Ishikawa (cell line): ENCODE measurements around the gene OR10A7.

Source experiments
- CEBPB ChIP-seq: IDR thresholded peaks from 2 replicates; pipeline ENCODE4 v1.6.1; 2012
- CREB1 ChIP-seq: IDR thresholded peaks from 2 replicates; pipeline ENCODE4 v1.6.1; 2012; ENCODE audit warnings: low read depth
- EGR1 ChIP-seq: IDR thresholded peaks from 2 replicates; pipeline ENCODE4 v1.6.1; 2012
- EP300 ChIP-seq: IDR thresholded peaks from 2 replicates; pipeline ENCODE4 v1.6.1; 2012; ENCODE audit warnings: borderline replicate concordance
- FOXM1 ChIP-seq: IDR thresholded peaks from 2 replicates; pipeline ENCODE4 v1.6.1; 2012; ENCODE audit warnings: low read depth, borderline replicate concordance
- MAX ChIP-seq: IDR thresholded peaks from 2 replicates; pipeline ENCODE4 v1.6.1; 2012
- NFIC ChIP-seq: IDR thresholded peaks from 2 replicates; pipeline ENCODE4 v1.6.1; 2012
- RAD21 ChIP-seq: IDR thresholded peaks from 2 replicates; pipeline ENCODE4 v1.6.1; 2012; ENCODE audit warnings: low read depth
- REST ChIP-seq: IDR thresholded peaks from 2 replicates; pipeline ENCODE4 v1.6.1; 2012; ENCODE audit warnings: low read depth, mild to moderate bottlenecking
- TAF1 ChIP-seq: IDR thresholded peaks from 2 replicates; pipeline ENCODE4 v1.6.1; 2012; ENCODE audit warnings: low read depth, mild to moderate bottlenecking
- TCF12 ChIP-seq: IDR thresholded peaks from 2 replicates; pipeline ENCODE4 v1.6.1; 2012; ENCODE audit warnings: low read depth
- TEAD4 ChIP-seq: IDR thresholded peaks from 2 replicates; pipeline ENCODE4 v1.6.1; 2012
- YY1 ChIP-seq: IDR thresholded peaks from 2 replicates; pipeline ENCODE4 v1.6.1; 2012; ENCODE audit warnings: low read depth
- ZBTB7A ChIP-seq: IDR thresholded peaks from 2 replicates; pipeline ENCODE4 v1.6.1; 2012; ENCODE audit warnings: low read depth
- TF ChIP-seq, protein P1 (sequence below): IDR thresholded peaks from 2 replicates; pipeline ENCODE4 v1.6.1; 2012

The OR10A7 gene, protein sequence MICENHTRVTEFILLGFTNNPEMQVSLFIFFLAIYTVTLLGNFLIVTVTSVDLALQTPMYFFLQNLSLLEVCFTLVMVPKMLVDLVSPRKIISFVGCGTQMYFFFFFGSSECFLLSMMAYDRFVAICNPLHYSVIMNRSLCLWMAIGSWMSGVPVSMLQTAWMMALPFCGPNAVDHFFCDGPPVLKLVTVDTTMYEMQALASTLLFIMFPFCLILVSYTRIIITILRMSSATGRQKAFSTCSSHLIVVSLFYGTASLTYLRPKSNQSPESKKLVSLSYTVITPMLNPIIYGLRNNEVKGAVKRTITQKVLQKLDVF

DNA sequence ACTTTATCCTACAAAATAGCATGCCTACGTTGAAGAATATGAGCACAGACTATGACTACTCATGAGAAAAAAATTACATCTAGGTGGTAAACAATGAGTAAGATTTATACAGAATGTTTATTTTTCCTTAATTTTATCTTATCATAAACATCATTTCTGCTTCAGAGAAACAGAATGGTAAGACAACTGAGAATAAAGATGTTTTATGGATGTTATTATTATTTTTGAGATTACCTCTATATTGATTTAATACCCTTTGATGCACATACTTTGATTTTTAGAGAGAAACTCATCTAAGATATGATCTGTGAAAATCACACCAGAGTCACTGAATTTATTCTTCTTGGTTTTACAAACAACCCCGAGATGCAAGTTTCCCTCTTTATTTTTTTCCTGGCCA lies at the start of gene OR10A7:
Gene OR10A7 (plus strand): TSS at position 301 of the 400 bp plus-strand sequence. CDS start 0 bp downstream, at position 301.
- no peak for TF ChIP-seq FOXM1
- no peak for TF ChIP-seq EGR1
- no peak for TF ChIP-seq NFIC
- no peak for TF ChIP-seq CREB1
- no peak for TF ChIP-seq TCF12
- TF ChIP-seq MAX, result no peak
- TF ChIP-seq, protein P1, sequence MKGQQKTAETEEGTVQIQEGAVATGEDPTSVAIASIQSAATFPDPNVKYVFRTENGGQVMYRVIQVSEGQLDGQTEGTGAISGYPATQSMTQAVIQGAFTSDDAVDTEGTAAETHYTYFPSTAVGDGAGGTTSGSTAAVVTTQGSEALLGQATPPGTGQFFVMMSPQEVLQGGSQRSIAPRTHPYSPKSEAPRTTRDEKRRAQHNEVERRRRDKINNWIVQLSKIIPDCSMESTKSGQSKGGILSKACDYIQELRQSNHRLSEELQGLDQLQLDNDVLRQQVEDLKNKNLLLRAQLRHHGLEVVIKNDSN, result no peak
- no peak for TF ChIP-seq ZBTB7A
- TF ChIP-seq RAD21, result no peak
- TF ChIP-seq CEBPB, result no peak
- TF ChIP-seq TAF1, result no peak
- TF ChIP-seq REST, result no peak
- TF ChIP-seq YY1, result no peak
- TF ChIP-seq TEAD4, result no peak
- no peak for TF ChIP-seq EP300

- TF ChIP-seq TAF1 (no peak), TCF12 (no peak), FOXM1 (no peak), NFIC (no peak), ZBTB7A (no peak), YY1 (no peak), EGR1 (no peak), MAX (no peak), CEBPB (no peak), RAD21 (no peak), EP300 (no peak), REST (no peak), TEAD4 (no peak), CREB1 (no peak)
- TF ChIP-seq, protein P1, result no peak
Measured at GRCh38 chr12:55171445-55171844, 49.4 kb upstream of the OR10A7 start.

GRCh38 chr12:55172686-55173085 lies 48.1 kb upstream of the OR10A7 start:
- TF ChIP-seq CEBPB, result no peak
- TF ChIP-seq CREB1, result no peak
- no peak for TF ChIP-seq YY1
- no peak for TF ChIP-seq ZBTB7A
- no peak for TF ChIP-seq TEAD4
- TF ChIP-seq RAD21, result no peak
- TF ChIP-seq FOXM1, result no peak
- TF ChIP-seq EP300, result no peak
- no peak for TF ChIP-seq NFIC
- TF ChIP-seq REST, result no peak
- no peak for TF ChIP-seq EGR1
- no peak for TF ChIP-seq TCF12
- no peak for TF ChIP-seq TAF1
- TF ChIP-seq, protein P1, result no peak
- no peak for TF ChIP-seq MAX
